Large intestine (tissue), 3 donors: Measurements from ENCODE around the gene DOK7. TPM values are rescaled to one million over a fixed set of nuclear protein-coding genes. Genes with fewer than 3 reads are reported as not detected.

ENCODE experiments used
- DNase-seq, 2 donors: peaks; one replicate each; pipeline versions ENCODE4 v3.0.0 to v3.0.0-alpha.2; 2013
- H3K27ac ChIP-seq: one replicate; pipeline ENCODE4 v1.5.1; 2013; ENCODE audit warnings: low read length
- H3K27me3 ChIP-seq: 2 replicates; pipeline ENCODE4 v1.6.1; 2013; ENCODE audit warnings: low read length; ENCODE audit not compliant: control insufficient read depth, insufficient read depth
- H3K36me3 ChIP-seq: 2 replicates; pipeline ENCODE4 v1.6.1; 2013; ENCODE audit warnings: low read length; ENCODE audit not compliant: control insufficient read depth, insufficient read depth
- H3K4me1 ChIP-seq: one replicate; pipeline ENCODE4 v1.6.1; 2013; ENCODE audit warnings: low read length; ENCODE audit not compliant: control insufficient read depth, insufficient read depth
- H3K4me3 ChIP-seq: one replicate; pipeline ENCODE4 v1.5.1; 2013; ENCODE audit warnings: low read length
- H3K9me3 ChIP-seq: one replicate; pipeline ENCODE4 v1.6.1; 2013; ENCODE audit warnings: mild to moderate bottlenecking, low read depth, low read length, moderate library complexity; ENCODE audit not compliant: control insufficient read depth
- WGBS: methylation state at CpG from one replicate; pipeline ENCODE4 v1.1.5; 2013; ENCODE audit warnings: low lambda C conversion rate; ENCODE audit not compliant: insufficient coverage; 5-methylcytosine and 5-hydroxymethylcytosine counted together
- polyA plus RNA-seq: library from polyadenylated mRNA; unstranded; fragments of 120-200 nt; gene quantifications from one replicate; pipeline ENCODE4 v1.2.1, GENCODE V29; 2013

Gene DOK7
- polyA plus RNA-seq, 1 donor = 8.5 TPM

DNA sequence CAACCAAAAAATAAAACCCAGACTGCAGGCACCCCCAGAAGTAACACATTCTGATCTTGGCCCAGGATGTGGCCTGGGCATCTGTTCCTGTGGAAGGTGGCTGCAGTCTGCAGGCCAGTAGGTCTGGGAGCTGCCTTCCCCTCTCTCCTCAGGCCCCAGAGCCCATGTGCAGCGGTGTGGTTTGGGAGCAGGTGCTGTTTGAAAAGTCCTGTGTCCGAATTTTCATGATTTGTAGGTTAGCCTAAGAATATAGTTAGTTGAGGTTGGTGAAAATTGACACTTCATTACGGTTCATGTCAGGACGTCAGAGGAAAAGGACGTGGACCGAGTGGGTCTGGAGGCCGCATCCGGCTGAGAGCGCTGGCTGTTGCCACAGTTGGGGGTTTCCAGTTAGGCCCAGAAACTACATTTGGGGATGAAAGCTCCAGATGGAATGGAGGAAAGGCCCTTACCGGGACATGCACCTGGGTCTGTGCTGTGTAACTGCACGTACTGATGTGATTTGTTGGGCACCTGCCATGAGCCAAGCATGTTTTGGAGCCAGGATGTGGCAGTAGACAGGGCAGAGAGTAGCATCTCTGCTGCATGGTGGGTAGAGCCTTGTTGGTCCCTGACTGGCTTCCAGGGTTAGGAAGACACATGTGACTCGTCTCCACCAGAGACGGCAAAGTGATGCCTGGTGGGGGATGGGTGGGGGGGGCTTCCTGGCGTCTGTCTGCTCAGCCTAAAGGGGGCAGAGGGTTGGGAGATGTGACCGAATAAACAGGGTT is 43.1 kb upstream of the DOK7 start:
- Histone ChIP-seq H3K9me3 (no peaks in the 10 kb centered on the region), H3K36me3 (peaks cover 80% of the 10 kb centered on the region), H3K4me1 (no peaks in the 10 kb centered on the region), H3K27me3 (no peaks in the 10 kb centered on the region), H3K27ac (no peak overlapping the region), H3K4me3 (no peak overlapping the region)
- WGBS = 93% methylated on average over 3 of the region's 15 CpGs
- DNase-seq = no peak

DNA sequence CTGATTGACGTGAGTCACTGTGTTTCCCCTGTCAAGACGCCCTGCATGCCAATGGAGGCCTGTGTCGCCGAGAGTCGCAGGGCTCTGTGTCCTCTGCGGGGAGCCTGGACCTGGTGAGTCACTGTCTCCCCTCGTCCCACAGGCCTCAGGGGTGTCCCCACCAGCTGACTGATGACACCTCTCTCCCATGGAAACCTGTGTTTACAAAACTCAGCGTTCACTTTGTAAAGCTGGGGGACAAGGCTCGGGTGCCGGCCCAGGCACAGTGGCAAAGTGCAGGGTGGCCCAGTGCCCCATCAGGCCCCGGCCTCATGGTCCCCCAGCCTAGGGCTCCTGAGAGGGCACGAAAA is 42.5 kb upstream of the DOK7 start:
- no peak overlapping the region for H3K27ac ChIP-seq
- no peaks in the 10 kb centered on the region for H3K9me3 ChIP-seq
- H3K4me3 ChIP-seq = no peak overlapping the region
- no CpG with 5 or more reads among the region's 12 CpGs for WGBS
- H3K27me3 ChIP-seq = no peaks in the 10 kb centered on the region
- H3K36me3 ChIP-seq = peaks cover 79% of the 10 kb centered on the region
- DNase-seq = no peak
- H3K4me1 ChIP-seq = no peaks in the 10 kb centered on the region

GRCh38 chr4:3420956-3421355 is 42.1 kb upstream of the DOK7 start:
- peaks cover 76% of the 10 kb centered on the region for H3K36me3 ChIP-seq
- no peaks in the 10 kb centered on the region for H3K9me3 ChIP-seq
- no peak for DNase-seq
- no CpG with 5 or more reads among the region's 10 CpGs for WGBS
- H3K27ac ChIP-seq = no peak overlapping the region
- H3K4me3 ChIP-seq = no peak overlapping the region
- no peaks in the 10 kb centered on the region for H3K4me1 ChIP-seq
- no peaks in the 10 kb centered on the region for H3K27me3 ChIP-seq

DNA sequence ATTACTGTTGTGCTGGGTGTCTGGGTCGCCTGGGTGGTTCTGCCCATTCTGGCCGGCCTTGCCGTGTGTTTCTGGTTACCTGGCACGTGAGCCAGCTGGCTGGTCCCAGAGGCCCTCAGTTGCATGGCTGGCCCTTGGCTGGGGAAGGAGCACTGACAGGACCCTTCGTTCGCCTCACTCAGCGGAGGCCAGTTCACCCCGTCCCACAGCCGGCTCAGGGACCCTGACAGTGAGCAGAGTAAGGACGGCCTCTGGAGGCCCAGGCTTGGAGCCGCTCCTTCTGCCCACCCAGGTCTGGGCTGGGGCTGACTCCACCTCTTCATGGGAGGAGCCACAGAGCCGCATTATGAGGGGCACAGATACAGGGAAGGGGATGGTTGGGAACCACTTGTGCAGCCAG is 41.6 kb upstream of the DOK7 start:
- Histone ChIP-seq H3K27ac (no peak overlapping the region), H3K36me3 (peaks cover 70% of the 10 kb centered on the region), H3K4me1 (no peaks in the 10 kb centered on the region), H3K4me3 (no peak overlapping the region), H3K27me3 (no peaks in the 10 kb centered on the region), H3K9me3 (no peaks in the 10 kb centered on the region)
- WGBS = no CpG with 5 or more reads among the region's 12 CpGs
- DNase-seq = no peak

GRCh38 chr4:3422241-3422801 is 40.8 kb upstream of the DOK7 start:
- no peak for DNase-seq
- no CpG with 5 or more reads among the region's 29 CpGs for WGBS
- H3K4me3 ChIP-seq = no peak overlapping the region
- H3K4me1 ChIP-seq = no peaks in the 10 kb centered on the region
- H3K27me3 ChIP-seq = no peaks in the 10 kb centered on the region
- H3K27ac ChIP-seq = no peak overlapping the region
- no peaks in the 10 kb centered on the region for H3K9me3 ChIP-seq
- H3K36me3 ChIP-seq = peaks cover 71% of the 10 kb centered on the region

GRCh38 chr4:3422808-3423297 is 40.3 kb upstream of the DOK7 start:
- WGBS = no CpG with 5 or more reads among the region's 19 CpGs
- DNase-seq = no peak
- peaks cover 66% of the 10 kb centered on the region for H3K36me3 ChIP-seq

DNA sequence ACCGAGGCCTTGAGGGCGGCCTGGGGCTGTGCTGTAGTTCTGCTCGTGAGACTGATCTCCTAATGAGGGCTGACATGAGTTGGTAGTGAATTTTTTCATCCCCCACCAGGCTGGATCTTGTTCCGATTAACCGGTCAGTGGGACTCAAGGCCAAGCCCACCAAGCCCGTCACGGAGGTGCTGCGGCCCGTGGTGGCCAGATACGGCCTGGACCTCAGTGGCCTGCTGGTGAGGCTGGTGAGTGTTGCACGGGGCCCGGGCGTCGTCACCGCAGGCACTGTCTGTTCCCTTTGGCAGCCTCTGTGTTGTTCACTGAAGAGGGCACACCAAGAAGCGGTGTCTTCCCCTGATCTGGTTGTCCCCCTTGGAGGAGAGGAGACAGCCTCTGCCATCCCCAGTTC is 39.7 kb upstream of the DOK7 start:
- H3K27me3 ChIP-seq = no peaks in the 10 kb centered on the region
- H3K4me1 ChIP-seq = no peaks in the 10 kb centered on the region
- no peak overlapping the region for H3K27ac ChIP-seq
- no peak for DNase-seq
- no peaks in the 10 kb centered on the region for H3K9me3 ChIP-seq
- whole genome bisulfite sequencing = no CpG with 5 or more reads among the region's 16 CpGs
- H3K36me3 ChIP-seq = peaks cover 65% of the 10 kb centered on the region
- H3K4me3 ChIP-seq = no peak overlapping the region

More at GRCh38 chr4:3422808-3423297, 40.3 kb upstream of the DOK7 start:
- no peaks in the 10 kb centered on the region for H3K27me3 ChIP-seq
- H3K4me3 ChIP-seq = no peak overlapping the region
- H3K9me3 ChIP-seq = no peaks in the 10 kb centered on the region
- no peak overlapping the region for H3K27ac ChIP-seq
- H3K4me1 ChIP-seq = no peaks in the 10 kb centered on the region

DNA sequence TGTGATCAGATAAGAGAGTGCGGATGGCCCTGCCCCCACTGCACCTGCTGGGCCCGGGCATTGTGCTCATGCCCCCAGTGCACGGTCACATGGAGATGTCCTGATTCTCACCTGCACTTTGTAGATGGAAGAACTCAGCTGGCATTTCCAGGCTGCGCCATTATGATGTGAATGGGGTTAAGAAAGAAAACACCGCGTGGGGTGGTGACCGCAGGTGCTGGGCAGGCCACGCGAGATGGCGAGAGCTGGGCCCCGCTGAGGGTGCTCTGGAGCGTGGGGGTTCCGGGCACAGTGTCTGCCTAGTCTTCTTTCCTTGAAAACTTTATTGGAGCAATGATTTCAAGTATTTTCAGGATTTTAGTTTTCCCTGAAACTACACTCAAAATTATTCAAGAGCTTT is 39.2 kb upstream of the DOK7 start:
- WGBS = 100% methylated on average over 1 of the region's 13 CpGs
- Histone ChIP-seq H3K27ac (no peak overlapping the region), H3K4me1 (no peaks in the 10 kb centered on the region), H3K27me3 (no peaks in the 10 kb centered on the region), H3K9me3 (no peaks in the 10 kb centered on the region), H3K36me3 (peaks cover 66% of the 10 kb centered on the region), H3K4me3 (no peak overlapping the region)
- DNase-seq = no peak

GRCh38 chr4:3424522-3425095 is 38.5 kb upstream of the DOK7 start:
- no peak for DNase-seq
- Histone ChIP-seq H3K27me3 (no peaks in the 10 kb centered on the region), H3K4me1 (no peaks in the 10 kb centered on the region), H3K27ac (no peak overlapping the region), H3K36me3 (peaks cover 69% of the 10 kb centered on the region), H3K4me3 (no peak overlapping the region), H3K9me3 (no peaks in the 10 kb centered on the region)
- WGBS = 80% methylated on average over 1 of the region's 20 CpGs

GRCh38 chr4:3426465-3427133 is 36.5 kb upstream of the DOK7 start:
- Histone ChIP-seq H3K4me3 (no peak overlapping the region), H3K36me3 (peaks cover 69% of the 10 kb centered on the region), H3K4me1 (no peaks in the 10 kb centered on the region), H3K27me3 (no peaks in the 10 kb centered on the region), H3K9me3 (no peaks in the 10 kb centered on the region), H3K27ac (no peak overlapping the region)
- WGBS = no CpG with 5 or more reads among the region's 24 CpGs
- no peak for DNase-seq
